ENCODE results near the gene PPAT. TPM values are rescaled to one million over a fixed set of nuclear protein-coding genes. Genes with fewer than 3 reads are reported as not detected.

PPAT gene
- total RNA-seq, 4 donors from 2014 or later, result 1.8 to 29.0 (median 6.9) TPM

Other genes starting within 250 kb of the PPAT start
- gene AASDH, start 48.1 kb downstream of the PPAT start, total RNA-seq, result 10 to 100 TPM; 12.7 to 58.8 (median 26.6) TPM
- 10 to 100 TPM in 3 of 4 donors, 1 to 10 TPM in 1; 9.4 to 42.7 (median 26.4) TPM for gene PAICS, start 645 bp upstream of the PPAT start, total RNA-seq
- gene SRP72, start 32.0 kb upstream of the PPAT start, total RNA-seq, result 100 to 1,000 TPM in 1 of 4 donors, 10 to 100 TPM in 3; 52.1 to 121 (median 68.2) TPM
- 1 to 10 TPM in 1 of 4 donors, under 1 TPM in 1, not detected in 2; 0.14 to 1.7 TPM for gene ARL9, start 70.2 kb upstream of the PPAT start, total RNA-seq
- gene HOPX, start 245.7 kb upstream of the PPAT start, total RNA-seq, result 10 to 100 TPM in 2 of 4 donors, 1 to 10 TPM in 2; 6.0 to 37.4 (median 17.4) TPM